ENCODE measurements around the gene TSPEAR. TPM values are rescaled to one million over a fixed set of nuclear protein-coding genes. Genes with fewer than 3 reads are reported as not detected.

Gene TSPEAR
- total and polyA plus RNA-seq, 2 donors (not counting 1 experiment from before 2014, with no cell fraction given), result not detected

DNA sequence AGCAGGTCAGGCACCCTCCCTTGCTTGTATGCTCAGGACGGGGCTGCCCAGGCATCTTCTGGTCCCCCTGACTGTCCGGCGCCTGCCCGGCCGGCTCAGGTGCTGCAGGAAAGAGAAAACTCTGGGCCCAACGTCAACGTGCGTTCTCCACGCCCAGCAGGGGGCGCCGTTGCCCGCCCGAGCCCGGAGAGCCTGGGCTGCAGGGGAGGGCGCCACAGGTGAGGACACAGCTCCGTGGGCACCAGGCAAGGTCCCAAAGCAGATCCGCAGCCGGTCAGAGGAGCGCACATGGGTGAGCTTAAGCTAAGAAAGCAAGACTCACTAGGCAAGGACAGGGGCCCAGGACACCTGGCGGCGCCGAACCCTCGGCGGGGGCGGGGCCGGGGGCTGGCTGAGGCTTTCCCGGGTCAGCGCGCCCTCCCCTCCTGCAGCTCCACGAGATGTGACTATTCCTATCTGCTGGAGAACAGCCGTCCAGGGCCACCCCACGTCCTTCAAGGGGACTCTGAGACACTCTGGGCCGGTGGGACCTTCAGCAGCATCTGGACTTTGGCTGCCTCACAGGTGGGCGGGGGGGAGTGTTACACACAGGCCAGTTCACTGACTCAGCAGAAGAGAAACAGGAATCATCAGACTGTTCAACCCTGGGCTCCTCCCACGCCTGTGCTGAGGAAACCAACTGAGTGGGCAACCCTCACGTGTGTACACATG is 200.7 kb downstream of the TSPEAR start:
- Histone ChIP-seq H3K4me2 (replicated peaks; ENCODE audit: low read depth, low read length, poor library complexity, severe bottlenecking) (peak overlapping the region; percentile 72), H3K9ac (ENCODE audit: low read length) (peak overlapping the region; percentile 33), H3K9me3 (ENCODE audit: control extremely low read depth in 1 of 3, control insufficient read depth in 2 of 3, insufficient read depth in 1 of 3, low read length in 2 of 3) (peaks cover 0 to 3% (median 0%) of the 10 kb centered on the region in 3 donors), H3K27me3 (replicated peaks in 1 of 4; ENCODE audit: control extremely low read depth in 1 of 4, control insufficient read depth in 3 of 4, insufficient read depth in 4 of 4, low read length in 3 of 4) (peaks cover 0 to 9% (median 4%) of the 10 kb centered on the region in 4 experiments), H3K79me2 (ENCODE audit: control insufficient read depth, insufficient read depth, low read length) (no peaks in the 10 kb centered on the region), H3K4me1 (ENCODE audit: control insufficient read depth in 2 of 2, insufficient read depth in 2 of 2, low read length in 2 of 2) (peaks cover 9 to 11% of the 10 kb centered on the region in 2 donors), H2AFZ (ENCODE audit: insufficient read depth, low read depth, low read length, poor library complexity, severe bottlenecking) (peak overlapping the region; percentile 40), H4K20me1 (ENCODE audit: control insufficient read depth, insufficient read depth, low read length, poor library complexity, severe bottlenecking) (no peaks in the 10 kb centered on the region), H3K27ac (ENCODE audit: low read length in 2 of 2) (no peak overlapping the region), H3K36me3 (replicated peaks in 1 of 2; ENCODE audit: control extremely low read depth in 1 of 2, control insufficient read depth in 1 of 2, extremely low read depth in 1 of 2, insufficient read depth in 2 of 2, low read length in 1 of 2) (no peaks in the 10 kb centered on the region), H3K4me3 (ENCODE audit: control extremely low read depth in 1 of 5, extremely low read depth in 1 of 5, insufficient read depth in 1 of 5, low read depth in 2 of 5, low read length in 4 of 5) (peak overlapping the region in 3 of 5 experiments; percentile 11 to 35 (median 35))
- CTCF ChIA-PET, result interaction anchor here (0.6 to 3.6 kb wide), 12 partner anchors 26 to 625 kb away, joined by 3 to 37 read pairs (median 4); partner anchors contain the start of gene UBE2G2
- H3K27me3 Mint-ChIP-seq, result peaks cover 10% of the 10 kb centered on the region
- H3K9me3 Mint-ChIP-seq (ENCODE audit: insufficient read depth), result no peaks in the 10 kb centered on the region
- TF ChIP-seq, protein P1, sequence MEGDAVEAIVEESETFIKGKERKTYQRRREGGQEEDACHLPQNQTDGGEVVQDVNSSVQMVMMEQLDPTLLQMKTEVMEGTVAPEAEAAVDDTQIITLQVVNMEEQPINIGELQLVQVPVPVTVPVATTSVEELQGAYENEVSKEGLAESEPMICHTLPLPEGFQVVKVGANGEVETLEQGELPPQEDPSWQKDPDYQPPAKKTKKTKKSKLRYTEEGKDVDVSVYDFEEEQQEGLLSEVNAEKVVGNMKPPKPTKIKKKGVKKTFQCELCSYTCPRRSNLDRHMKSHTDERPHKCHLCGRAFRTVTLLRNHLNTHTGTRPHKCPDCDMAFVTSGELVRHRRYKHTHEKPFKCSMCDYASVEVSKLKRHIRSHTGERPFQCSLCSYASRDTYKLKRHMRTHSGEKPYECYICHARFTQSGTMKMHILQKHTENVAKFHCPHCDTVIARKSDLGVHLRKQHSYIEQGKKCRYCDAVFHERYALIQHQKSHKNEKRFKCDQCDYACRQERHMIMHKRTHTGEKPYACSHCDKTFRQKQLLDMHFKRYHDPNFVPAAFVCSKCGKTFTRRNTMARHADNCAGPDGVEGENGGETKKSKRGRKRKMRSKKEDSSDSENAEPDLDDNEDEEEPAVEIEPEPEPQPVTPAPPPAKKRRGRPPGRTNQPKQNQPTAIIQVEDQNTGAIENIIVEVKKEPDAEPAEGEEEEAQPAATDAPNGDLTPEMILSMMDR (IDR thresholded peaks at IDR 0.05), result peak; percentile 85
- no peak for TF ChIP-seq EZH2 (IDR thresholded peaks at IDR 0.05; ENCODE audit: borderline replicate concordance, insufficient read depth, low read depth, low read length, poor library complexity, severe bottlenecking)
- peaks cover 7% of the 10 kb centered on the region for H3K4me1 Mint-ChIP-seq
- POLR2A ChIA-PET, result no interaction called here
- DNase-seq (peak; percentile 77), ATAC-seq (ENCODE audit: low read depth) (peak; percentile 79)
- WGBS (ENCODE audit: insufficient coverage), result 3% methylated on average over 36 of the region's 36 CpGs
- peak overlapping the region; percentile 19 for H3K4me3 Mint-ChIP-seq
- H3K27ac Mint-ChIP-seq, result no peak overlapping the region
- intact Hi-C loops (cut with micrococcal nuclease), result loop anchor here (1.0 to 5.0 kb wide), 3 partner anchors 283 to 422 kb away; partner anchors contain the start of gene UBE2G2

GRCh38 chr21:44510109-44510507 is 201.3 kb downstream of the TSPEAR start:
- intact Hi-C loops (cut with micrococcal nuclease), result loop anchor here (1.0 to 5.0 kb wide), 3 partner anchors 283 to 422 kb away; partner anchors contain the start of gene UBE2G2
- no peak for TF ChIP-seq EZH2 (IDR thresholded peaks at IDR 0.05; ENCODE audit: borderline replicate concordance, insufficient read depth, low read depth, low read length, poor library complexity, severe bottlenecking)
- TF ChIP-seq, protein P1 (IDR thresholded peaks at IDR 0.05), result no peak
- ATAC-seq (ENCODE audit: low read depth) (no peak), DNase-seq (no peak)
- no peaks in the 10 kb centered on the region for H3K79me2 ChIP-seq (ENCODE audit: control insufficient read depth, insufficient read depth, low read length)
- H3K4me1 ChIP-seq (ENCODE audit: control insufficient read depth in 2 of 2, insufficient read depth in 2 of 2, low read length in 2 of 2), result peaks cover 9 to 11% of the 10 kb centered on the region in 2 donors
- Mint-ChIP-seq H3K27me3 (peaks cover 10% of the 10 kb centered on the region), H3K4me1 (peaks cover 7% of the 10 kb centered on the region), H3K4me3 (no peak overlapping the region), H3K9me3 (ENCODE audit: insufficient read depth) (no peaks in the 10 kb centered on the region), H3K27ac (no peak overlapping the region)
- H4K20me1 ChIP-seq (ENCODE audit: control insufficient read depth, insufficient read depth, low read length, poor library complexity, severe bottlenecking), result no peaks in the 10 kb centered on the region
- H3K4me3 ChIP-seq (ENCODE audit: control extremely low read depth in 1 of 5, extremely low read depth in 1 of 5, insufficient read depth in 1 of 5, low read depth in 2 of 5, low read length in 4 of 5), result no peak overlapping the region
- H3K9ac ChIP-seq (ENCODE audit: low read length), result no peak overlapping the region
- WGBS (ENCODE audit: insufficient coverage), result 60% methylated on average over 18 of the region's 18 CpGs
- H3K36me3 ChIP-seq (replicated peaks in 1 of 2; ENCODE audit: control extremely low read depth in 1 of 2, control insufficient read depth in 1 of 2, extremely low read depth in 1 of 2, insufficient read depth in 2 of 2, low read length in 1 of 2), result no peaks in the 10 kb centered on the region
- H3K4me2 ChIP-seq (replicated peaks; ENCODE audit: low read depth, low read length, poor library complexity, severe bottlenecking), result peak overlapping the region; percentile 72
- H3K9me3 ChIP-seq (ENCODE audit: control extremely low read depth in 1 of 3, control insufficient read depth in 2 of 3, insufficient read depth in 1 of 3, low read length in 2 of 3), result peaks cover 0 to 3% (median 0%) of the 10 kb centered on the region in 3 donors
- ChIA-PET CTCF (interaction anchor here (0.6 to 3.6 kb wide), 11 partner anchors 26 to 626 kb away, joined by 3 to 37 read pairs (median 3); partner anchors contain the start of gene UBE2G2), POLR2A (interaction anchor here (0.6 kb wide), 1 partner anchor 336 kb away, joined by 3 read pairs; no protein-coding TSS in a partner anchor)
- H3K27ac ChIP-seq (ENCODE audit: low read length in 2 of 2), result no peak overlapping the region
- peaks cover 0 to 9% (median 4%) of the 10 kb centered on the region in 4 experiments for H3K27me3 ChIP-seq (replicated peaks in 1 of 4; ENCODE audit: control extremely low read depth in 1 of 4, control insufficient read depth in 3 of 4, insufficient read depth in 4 of 4, low read length in 3 of 4)
- peak overlapping the region; percentile 40 for H2AFZ ChIP-seq (ENCODE audit: insufficient read depth, low read depth, low read length, poor library complexity, severe bottlenecking)

Data from B cell (primary cell).